Head of caudate nucleus (tissue), 42 donors: ENCODE measurements around the gene WDFY1.
A peak's percentile ranks its signal among the peaks of the same experiment; 100 is the strongest.

Source experiments
- DNase-seq, 42 donors: peaks; one replicate each; pipeline versions ENCODE4 v3.0.0 to v3.0.0-alpha.2; 2020 to 2021; ENCODE audit warnings: mixed read lengths in 7 of 42
- intact Hi-C: fragments of 100-400 bp; cut with DNase I; formaldehyde crosslinking; loops from one replicate; pipeline ENCODE4 v1.15.0; 2022

WDFY1 gene

DNA sequence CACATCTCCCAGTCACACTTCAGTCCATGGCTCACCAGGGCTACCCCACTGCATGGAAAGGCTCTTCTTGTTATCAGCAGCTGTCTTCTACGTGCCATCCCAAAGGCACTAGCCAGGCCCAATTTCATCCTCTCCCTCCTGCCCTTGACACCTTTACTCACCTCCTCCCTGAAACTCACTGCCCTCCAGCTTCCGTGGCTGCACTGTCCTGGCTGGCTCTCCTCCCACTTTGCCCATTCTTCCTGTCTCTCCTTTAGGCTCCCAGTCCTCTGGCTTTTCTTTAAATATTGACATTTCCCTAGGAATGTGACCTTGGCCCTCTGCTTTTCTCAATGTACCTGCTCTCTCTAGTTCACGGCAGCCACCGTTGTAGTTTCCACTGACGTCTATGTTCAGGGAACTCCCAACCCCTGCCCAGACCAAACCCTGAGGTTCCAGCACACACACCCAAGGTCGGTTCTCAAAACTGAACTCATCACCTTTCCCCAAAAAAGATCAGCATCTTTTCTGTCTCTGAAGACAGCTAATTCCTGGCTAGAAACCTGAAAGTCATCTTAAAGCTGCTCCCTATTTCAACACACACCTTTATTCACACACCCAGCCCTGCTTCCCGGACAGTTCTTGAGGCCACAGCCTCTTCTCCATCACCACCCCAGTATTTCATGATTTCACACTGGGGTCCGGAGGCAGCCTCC lies 36.7 kb downstream of the WDFY1 start:
- no peak for DNase-seq
- intact Hi-C loops = no loop called here

DNA sequence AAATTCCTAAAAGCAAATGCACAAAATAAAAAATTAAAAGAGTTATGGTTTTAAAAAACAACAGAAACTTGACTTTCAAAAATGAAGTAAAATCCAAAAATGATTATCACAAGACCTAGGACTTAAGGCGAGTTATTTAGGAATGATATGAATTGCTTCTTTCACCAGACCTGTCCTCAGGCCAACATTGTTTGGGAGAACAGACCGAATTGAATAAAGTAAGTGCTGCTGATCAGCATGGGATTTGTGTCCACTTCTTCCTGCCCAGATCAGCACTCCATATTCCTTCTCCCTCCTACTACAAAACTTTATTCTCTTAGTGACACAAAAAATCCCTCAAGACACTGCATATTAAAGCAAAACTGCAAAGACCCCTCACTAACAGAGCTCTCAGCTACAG lies 39.1 kb downstream of the WDFY1 start:
- DNase-seq = no peak
- intact Hi-C loops = no loop called here

DNA sequence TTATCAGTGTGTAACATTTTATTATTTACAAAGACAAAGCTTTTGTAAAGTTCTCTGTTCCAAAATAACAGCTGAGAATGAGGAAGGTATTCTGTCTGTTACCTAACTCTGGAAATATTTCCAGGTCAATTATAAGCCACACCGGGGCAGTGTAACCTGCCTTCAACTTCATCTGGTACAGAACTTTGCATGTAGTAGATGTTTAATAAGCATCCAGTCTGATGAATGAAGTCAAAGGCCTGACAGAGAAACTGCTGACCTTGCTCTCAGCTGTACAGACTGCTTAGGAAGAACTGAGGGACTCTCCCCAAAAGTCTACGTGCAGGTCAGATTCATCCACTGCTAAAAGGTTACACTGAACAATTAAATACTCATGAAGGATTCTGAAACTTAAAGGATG lies 43.3 kb downstream of the WDFY1 start:
- intact Hi-C loops = no loop called here
- DNase-seq = no peak

- intact Hi-C loops = no loop called here
- DNase-seq = no peak
These were observed 43.8 kb downstream of the WDFY1 start for GRCh38 chr2:223901311-223901710.

GRCh38 chr2:223900531-223900930 lies 44.6 kb downstream of the WDFY1 start:
- DNase-seq = no peak
- intact Hi-C loops = no loop called here

GRCh38 chr2:223900066-223900465 lies 45.1 kb downstream of the WDFY1 start:
- no peak for DNase-seq

GRCh38 chr2:223897669-223898330 lies 47.3 kb downstream of the WDFY1 start:
- intact Hi-C loops = no loop called here
- no peak for DNase-seq

More at GRCh38 chr2:223900066-223900465, 45.1 kb downstream of the WDFY1 start:
- intact Hi-C loops = no loop called here

DNA sequence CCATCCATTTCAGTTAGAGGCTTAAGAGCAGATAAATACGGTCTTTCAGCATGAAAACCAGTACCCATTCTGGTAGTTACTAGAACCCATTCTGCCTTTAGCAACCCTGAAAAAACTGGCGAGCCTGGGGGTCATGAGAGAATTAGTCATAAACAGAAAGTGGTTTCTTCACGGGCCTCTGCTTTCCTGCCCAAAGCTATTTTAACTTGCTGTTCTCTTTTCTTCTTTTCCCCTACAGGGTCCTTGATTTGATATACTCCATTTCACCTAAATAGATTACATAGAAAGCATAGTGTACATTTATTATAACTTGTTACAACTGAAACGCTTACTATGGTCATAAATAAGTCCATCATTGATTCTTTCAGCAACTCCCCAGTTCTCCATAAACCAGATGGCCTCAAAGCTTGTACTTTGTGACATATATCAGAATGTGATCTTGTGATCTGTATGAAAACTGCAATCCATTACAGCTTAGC lies 48.3 kb downstream of the WDFY1 start:
- no peak for DNase-seq
- intact Hi-C loops = no loop called here

GRCh38 chr2:223894968-223895367 lies 50.2 kb downstream of the WDFY1 start:
- intact Hi-C loops = no loop called here
- no peak for DNase-seq

GRCh38 chr2:223894009-223894408 lies 51.1 kb downstream of the WDFY1 start:
- intact Hi-C loops = no loop called here
- no peak for DNase-seq

DNA sequence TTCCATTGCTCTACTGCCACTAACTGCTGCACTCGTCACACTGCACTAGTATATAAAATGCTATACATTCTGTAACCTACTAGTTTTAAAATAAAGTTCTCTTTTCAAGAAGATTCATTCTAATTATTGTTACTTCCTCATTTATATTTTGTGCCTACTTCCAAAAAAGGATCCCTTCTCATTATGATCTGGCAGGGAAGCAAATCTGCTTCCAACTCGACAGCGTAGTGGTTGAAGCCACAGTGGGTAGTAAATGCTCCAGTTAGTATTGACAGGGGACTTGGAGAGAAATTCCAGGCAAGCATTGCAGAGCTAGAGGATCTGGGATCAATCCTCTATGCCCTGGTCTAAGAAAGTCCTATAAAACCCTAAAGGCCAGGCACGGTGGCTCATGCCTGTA lies 54.4 kb downstream of the WDFY1 start:
- intact Hi-C loops = no loop called here
- DNase-seq = no peak

- DNase-seq = no peak
- intact Hi-C loops = no loop called here
These were observed 55.9 kb downstream of the WDFY1 start for GRCh38 chr2:223889229-223889628.

GRCh38 chr2:223888251-223888650 lies 56.9 kb downstream of the WDFY1 start:
- intact Hi-C loops = no loop called here
- no peak for DNase-seq

DNA sequence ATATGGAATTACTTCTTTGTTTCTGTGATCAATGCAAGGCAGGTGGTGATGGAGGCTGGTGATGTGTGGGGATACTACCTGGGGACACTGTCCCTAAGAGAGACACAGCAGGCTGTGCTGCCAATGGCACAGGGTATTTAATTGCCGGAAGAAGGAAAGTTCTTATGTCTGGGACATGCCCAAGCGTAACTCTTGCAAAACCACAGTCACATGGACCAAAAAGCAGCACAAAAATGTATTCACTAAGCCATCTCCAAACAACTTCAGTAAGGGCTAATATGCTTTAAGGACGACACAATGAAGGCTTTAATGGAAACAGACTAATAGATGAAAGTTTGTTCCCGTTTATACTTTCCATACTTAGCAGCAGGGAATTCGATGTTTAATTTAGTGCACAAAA lies 58.0 kb downstream of the WDFY1 start:
- intact Hi-C loops = no loop called here
- no peak for DNase-seq

DNA sequence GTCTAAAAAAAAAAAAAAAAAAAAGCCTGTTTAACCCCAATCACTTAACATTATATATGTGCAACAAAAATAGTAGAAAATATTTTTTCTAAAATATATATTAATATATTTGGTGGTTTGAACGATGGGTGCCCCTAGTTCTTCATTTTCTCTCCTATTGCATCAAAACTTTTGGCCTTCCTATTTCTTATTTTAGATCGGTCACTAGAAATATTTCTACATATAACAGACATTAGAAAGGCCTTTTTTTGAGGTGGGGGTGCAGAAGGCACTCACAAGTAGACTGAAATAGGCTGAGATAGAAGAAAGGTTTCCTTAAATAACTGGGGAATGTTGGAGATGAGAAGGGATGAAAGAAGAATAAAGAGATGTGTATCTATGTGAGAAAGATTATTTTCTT lies 58.4 kb downstream of the WDFY1 start:
- no peak for DNase-seq
- intact Hi-C loops = no loop called here

- no peak for DNase-seq
These were observed 60.7 kb downstream of the WDFY1 start for GRCh38 chr2:223884399-223884798.

DNA sequence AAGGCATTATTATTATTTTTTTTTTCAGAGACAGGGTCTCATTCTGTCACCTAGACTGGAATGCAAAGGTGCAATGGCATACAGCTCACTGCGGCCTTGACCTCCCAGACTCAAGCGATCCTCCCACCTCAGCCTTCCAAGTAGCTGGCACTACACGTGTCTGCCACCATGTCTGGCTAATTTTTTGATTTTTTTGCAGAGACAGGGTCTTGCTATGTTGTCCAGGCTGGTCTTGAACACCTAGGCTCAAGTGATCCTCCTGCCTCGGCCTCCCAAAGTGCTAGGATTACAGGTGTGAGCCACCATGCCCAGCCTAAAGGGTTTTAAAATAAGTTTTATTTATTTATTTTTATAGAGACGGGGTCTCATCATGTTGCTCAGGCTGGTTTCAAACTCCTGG lies 62.4 kb downstream of the WDFY1 start:
- intact Hi-C loops = no loop called here

More at GRCh38 chr2:223884399-223884798, 60.7 kb downstream of the WDFY1 start:
- intact Hi-C loops = no loop called here

GRCh38 chr2:223880796-223881195 lies 64.3 kb downstream of the WDFY1 start:
- DNase-seq = peak in 10 of 42 donors; percentile 13 to 52 (median 30)
- intact Hi-C loops = no loop called here

More for the DNA sequence above, 62.4 kb downstream of the WDFY1 start:
- DNase-seq = no peak

- DNase-seq = peak in 1 of 42 donors; percentile 3
- intact Hi-C loops = no loop called here
These were observed 67.3 kb downstream of the WDFY1 start for GRCh38 chr2:223877721-223878410.

- intact Hi-C loops = no loop called here
- DNase-seq = no peak
These were observed 71.5 kb downstream of the WDFY1 start for GRCh38 chr2:223873672-223874071.
